ENCODE results near the gene GPC3.

Gene GPC3

DNA sequence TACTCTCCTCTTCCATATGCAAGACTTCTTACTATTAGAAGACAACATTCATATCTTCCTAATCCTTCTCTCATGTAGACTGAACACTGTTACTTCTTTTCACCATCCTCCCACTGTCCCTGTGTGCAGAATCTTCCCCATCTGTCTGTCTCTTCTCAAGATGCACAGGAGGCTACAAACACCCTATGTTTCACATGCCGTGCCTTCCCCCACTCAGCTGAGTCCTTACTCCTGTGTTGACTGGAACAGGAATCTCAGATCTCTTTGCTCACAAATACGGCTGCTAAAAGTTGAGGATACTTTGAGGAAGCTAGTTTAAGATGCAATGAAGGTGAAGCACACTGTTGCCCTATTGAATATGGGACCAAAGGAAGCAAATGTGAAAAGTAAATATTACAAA, 401.6 kb downstream of the GPC3 start:
- TF ChIP-seq BHLHE40 (IDR thresholded peaks at IDR 0.05; ENCODE audit: borderline replicate concordance) (no peak), ARNT (IDR thresholded peaks at IDR 0.05) (no peak), FOXA1 (IDR thresholded peaks at IDR 0.05) (no peak), L3MBTL2 (conservative IDR thresholded peaks at IDR 0.05) (no peak), CTBP1 (IDR thresholded peaks at IDR 0.05; ENCODE audit: borderline replicate concordance) (no peak), SUZ12 (IDR thresholded peaks at IDR 0.05) (no peak), TARDBP (IDR thresholded peaks at IDR 0.05) (no peak), SP1 (IDR thresholded peaks at IDR 0.05) (no peak), LEF1 (IDR thresholded peaks at IDR 0.05; ENCODE audit: borderline replicate concordance) (no peak), ELF4 (IDR thresholded peaks at IDR 0.05) (no peak)
- TF ChIP-seq, protein P1, sequence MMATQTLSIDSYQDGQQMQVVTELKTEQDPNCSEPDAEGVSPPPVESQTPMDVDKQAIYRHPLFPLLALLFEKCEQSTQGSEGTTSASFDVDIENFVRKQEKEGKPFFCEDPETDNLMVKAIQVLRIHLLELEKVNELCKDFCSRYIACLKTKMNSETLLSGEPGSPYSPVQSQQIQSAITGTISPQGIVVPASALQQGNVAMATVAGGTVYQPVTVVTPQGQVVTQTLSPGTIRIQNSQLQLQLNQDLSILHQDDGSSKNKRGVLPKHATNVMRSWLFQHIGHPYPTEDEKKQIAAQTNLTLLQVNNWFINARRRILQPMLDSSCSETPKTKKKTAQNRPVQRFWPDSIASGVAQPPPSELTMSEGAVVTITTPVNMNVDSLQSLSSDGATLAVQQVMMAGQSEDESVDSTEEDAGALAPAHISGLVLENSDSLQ (IDR thresholded peaks at IDR 0.05): no peak
- CTCF ChIA-PET: no interaction called here
- POLR2A ChIA-PET: no interaction called here
- no peak for DNase-seq (ENCODE audit: extremely low spot score)

DNA sequence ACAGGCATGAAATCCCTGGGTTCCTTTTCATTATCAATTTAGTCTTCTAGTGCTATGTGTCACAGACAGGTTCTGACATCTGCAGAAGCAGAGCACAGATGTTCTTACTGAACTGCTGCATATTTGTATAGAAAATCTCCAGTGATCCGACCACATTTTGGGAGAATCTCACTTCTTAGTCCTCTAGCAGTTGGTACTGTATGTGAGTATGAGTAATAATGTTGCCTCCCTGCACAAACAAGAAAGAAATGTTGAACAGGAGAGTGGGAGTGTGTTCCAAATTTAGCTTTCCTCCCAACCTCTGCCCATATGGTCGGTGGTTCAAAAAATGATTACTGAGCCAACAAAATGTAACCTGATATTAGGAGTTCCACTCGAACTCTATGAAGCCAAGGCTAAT, 404.8 kb downstream of the GPC3 start:
- POLR2A ChIA-PET: no interaction called here
- DNase-seq (ENCODE audit: extremely low spot score): no peak
- CTCF ChIA-PET: no interaction called here
- no peak for TF ChIP-seq FOXK2 (IDR thresholded peaks at IDR 0.05)
- TF ChIP-seq CTBP1 (IDR thresholded peaks at IDR 0.05; ENCODE audit: borderline replicate concordance): no peak
- no peak for TF ChIP-seq ELF4 (IDR thresholded peaks at IDR 0.05)
- no peak for TF ChIP-seq BHLHE40 (IDR thresholded peaks at IDR 0.05; ENCODE audit: borderline replicate concordance)
- no peak for TF ChIP-seq LEF1 (IDR thresholded peaks at IDR 0.05; ENCODE audit: borderline replicate concordance)
- TF ChIP-seq ZNF384 (IDR thresholded peaks at IDR 0.05): no peak
- TF ChIP-seq, protein P1 (IDR thresholded peaks at IDR 0.05): no peak
- no peak for TF ChIP-seq FOXA1 (IDR thresholded peaks at IDR 0.05)
- TF ChIP-seq FOXM1 (IDR thresholded peaks at IDR 0.05; ENCODE audit: borderline replicate concordance): no peak
- TF ChIP-seq SP1 (IDR thresholded peaks at IDR 0.05): no peak
- no peak for TF ChIP-seq ARNT (IDR thresholded peaks at IDR 0.05)
- no peak for TF ChIP-seq SUZ12 (IDR thresholded peaks at IDR 0.05)
- no peak for TF ChIP-seq L3MBTL2 (conservative IDR thresholded peaks at IDR 0.05)
- no peak for TF ChIP-seq HDGF (IDR thresholded peaks at IDR 0.05; ENCODE audit: borderline replicate concordance)
- no peak for TF ChIP-seq TARDBP (IDR thresholded peaks at IDR 0.05)
- TF ChIP-seq NFRKB (IDR thresholded peaks at IDR 0.05): no peak

DNA sequence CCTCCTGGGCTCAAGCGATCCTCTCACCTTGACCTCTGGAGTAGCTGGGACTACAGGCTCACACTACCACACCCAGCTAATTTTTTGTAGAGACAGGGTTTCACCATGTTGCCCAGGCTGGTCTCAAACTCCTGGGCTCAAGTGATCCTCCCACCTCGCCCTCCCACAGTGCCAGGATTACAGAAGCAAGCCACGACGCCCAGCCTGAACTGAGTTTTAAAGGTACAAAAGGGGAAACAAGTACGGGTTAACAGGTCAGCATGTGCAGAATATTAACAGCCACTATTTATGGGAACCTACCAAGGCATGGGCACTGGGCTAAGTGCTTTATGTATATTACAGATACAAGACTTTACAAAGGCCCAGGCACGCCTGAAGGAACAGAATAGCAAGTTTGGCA, 405.8 kb downstream of the GPC3 start:
- DNase-seq (ENCODE audit: extremely low spot score): no peak
- CTCF ChIA-PET: no interaction called here
- POLR2A ChIA-PET: no interaction called here
- TF ChIP-seq HDGF (IDR thresholded peaks at IDR 0.05; ENCODE audit: borderline replicate concordance) (no peak), FOXA1 (IDR thresholded peaks at IDR 0.05) (no peak), TARDBP (IDR thresholded peaks at IDR 0.05) (no peak), SP1 (IDR thresholded peaks at IDR 0.05) (no peak), BHLHE40 (IDR thresholded peaks at IDR 0.05; ENCODE audit: borderline replicate concordance) (no peak), ELF4 (IDR thresholded peaks at IDR 0.05) (no peak), SUZ12 (IDR thresholded peaks at IDR 0.05) (no peak)
- TF ChIP-seq, protein P1 (IDR thresholded peaks at IDR 0.05): no peak

DNA sequence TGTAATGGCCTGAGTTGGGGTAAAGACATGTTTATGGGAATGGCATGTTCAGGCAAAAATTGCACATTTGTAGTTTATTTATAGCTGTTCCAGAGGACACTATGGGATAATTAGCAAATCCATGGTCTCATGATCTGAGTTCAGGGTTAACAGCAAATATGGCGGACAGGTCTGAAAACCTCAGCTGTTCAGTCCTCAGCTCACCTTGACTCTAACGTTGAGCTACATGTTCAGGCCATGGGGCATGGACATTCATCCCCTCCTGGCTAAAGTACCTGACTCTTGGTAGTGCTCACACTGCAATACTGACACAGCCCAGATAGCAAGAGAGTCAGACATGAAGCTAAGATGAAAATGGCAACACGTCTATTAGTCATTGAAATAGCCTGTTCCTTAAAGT, 408.5 kb downstream of the GPC3 start:
- no peak for DNase-seq (ENCODE audit: extremely low spot score)
- TF ChIP-seq ELF4 (IDR thresholded peaks at IDR 0.05): no peak
- no peak for TF ChIP-seq ARNT (IDR thresholded peaks at IDR 0.05)
- TF ChIP-seq SP1 (IDR thresholded peaks at IDR 0.05): no peak
- TF ChIP-seq FOXM1 (IDR thresholded peaks at IDR 0.05; ENCODE audit: borderline replicate concordance): no peak
- ChIA-PET POLR2A (no interaction called here), CTCF (no interaction called here)

DNA sequence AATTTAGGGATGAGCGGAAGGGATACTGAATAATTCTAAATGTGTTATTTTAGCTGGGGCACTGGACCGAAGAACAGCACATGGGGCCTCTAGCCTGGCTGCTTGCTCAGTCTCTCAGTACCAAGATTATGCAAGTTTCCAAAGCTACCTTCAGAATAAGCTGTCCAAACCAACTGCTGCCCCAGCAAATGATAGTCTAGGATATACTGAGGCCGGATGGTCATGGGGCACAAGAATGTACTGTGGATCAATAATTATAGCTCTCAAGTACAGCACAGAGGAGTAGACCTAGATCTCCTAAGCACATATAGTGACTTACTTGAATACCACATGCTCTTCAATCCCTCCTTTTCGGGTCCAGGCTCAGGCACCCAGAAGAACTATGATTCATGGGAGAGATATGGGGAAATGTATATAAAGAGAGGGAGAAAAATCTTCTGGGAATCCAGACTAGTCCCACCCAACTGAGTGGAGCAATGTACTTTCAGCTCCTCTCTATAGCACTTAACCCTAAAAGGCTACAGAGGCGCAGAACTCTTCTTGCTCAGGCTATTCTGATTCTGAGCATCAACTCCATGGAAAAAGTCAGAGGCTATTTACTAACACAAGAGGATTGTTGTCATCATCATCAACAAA, 409.8 kb downstream of the GPC3 start:
- POLR2A ChIA-PET: no interaction called here
- DNase-seq (ENCODE audit: extremely low spot score): no peak
- no peak for TF ChIP-seq NFRKB (IDR thresholded peaks at IDR 0.05)
- CTCF ChIA-PET: no interaction called here

DNA sequence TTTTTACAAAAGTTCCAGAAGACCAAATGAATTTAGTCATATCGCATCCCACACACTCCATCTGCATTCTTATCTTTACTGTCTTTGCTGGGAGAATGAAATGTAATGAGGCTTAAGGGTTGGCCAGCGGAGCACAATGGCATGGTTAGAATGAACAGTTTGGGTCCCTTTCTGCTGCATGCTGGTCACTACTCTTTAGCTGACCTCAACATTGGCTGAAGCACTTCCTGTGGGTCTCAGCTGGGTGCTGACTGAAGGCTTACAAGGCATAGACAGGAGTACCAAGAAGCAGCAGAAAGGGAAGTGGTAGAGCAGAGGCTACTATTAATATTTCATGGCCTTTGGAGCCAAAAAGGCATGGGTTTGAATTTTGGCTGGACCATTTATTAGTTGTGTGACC, 410.7 kb downstream of the GPC3 start:
- TF ChIP-seq NFRKB (IDR thresholded peaks at IDR 0.05) (no peak), ZNF384 (IDR thresholded peaks at IDR 0.05) (no peak), BHLHE40 (IDR thresholded peaks at IDR 0.05; ENCODE audit: borderline replicate concordance) (no peak), LEF1 (IDR thresholded peaks at IDR 0.05; ENCODE audit: borderline replicate concordance) (no peak), FOXA1 (IDR thresholded peaks at IDR 0.05) (no peak), SUZ12 (IDR thresholded peaks at IDR 0.05) (no peak), SP1 (IDR thresholded peaks at IDR 0.05) (no peak), L3MBTL2 (conservative IDR thresholded peaks at IDR 0.05) (no peak), ELF4 (IDR thresholded peaks at IDR 0.05) (no peak), FOXK2 (IDR thresholded peaks at IDR 0.05) (no peak), HDGF (IDR thresholded peaks at IDR 0.05; ENCODE audit: borderline replicate concordance) (no peak), CTBP1 (IDR thresholded peaks at IDR 0.05; ENCODE audit: borderline replicate concordance) (no peak), ARNT (IDR thresholded peaks at IDR 0.05) (no peak)
- TF ChIP-seq, protein P1 (IDR thresholded peaks at IDR 0.05): no peak
- POLR2A ChIA-PET: no interaction called here
- no peak for DNase-seq (ENCODE audit: extremely low spot score)
- CTCF ChIA-PET: no interaction called here

Data from HEK293T (cell line).